Measurements from ENCODE around the gene FRMD8. TPM values are rescaled to one million over a fixed set of nuclear protein-coding genes. Genes with fewer than 3 reads are reported as not detected.

FRMD8 gene
- total RNA-seq, 1 donor from 2014 or later, result 8.2 TPM

DNA sequence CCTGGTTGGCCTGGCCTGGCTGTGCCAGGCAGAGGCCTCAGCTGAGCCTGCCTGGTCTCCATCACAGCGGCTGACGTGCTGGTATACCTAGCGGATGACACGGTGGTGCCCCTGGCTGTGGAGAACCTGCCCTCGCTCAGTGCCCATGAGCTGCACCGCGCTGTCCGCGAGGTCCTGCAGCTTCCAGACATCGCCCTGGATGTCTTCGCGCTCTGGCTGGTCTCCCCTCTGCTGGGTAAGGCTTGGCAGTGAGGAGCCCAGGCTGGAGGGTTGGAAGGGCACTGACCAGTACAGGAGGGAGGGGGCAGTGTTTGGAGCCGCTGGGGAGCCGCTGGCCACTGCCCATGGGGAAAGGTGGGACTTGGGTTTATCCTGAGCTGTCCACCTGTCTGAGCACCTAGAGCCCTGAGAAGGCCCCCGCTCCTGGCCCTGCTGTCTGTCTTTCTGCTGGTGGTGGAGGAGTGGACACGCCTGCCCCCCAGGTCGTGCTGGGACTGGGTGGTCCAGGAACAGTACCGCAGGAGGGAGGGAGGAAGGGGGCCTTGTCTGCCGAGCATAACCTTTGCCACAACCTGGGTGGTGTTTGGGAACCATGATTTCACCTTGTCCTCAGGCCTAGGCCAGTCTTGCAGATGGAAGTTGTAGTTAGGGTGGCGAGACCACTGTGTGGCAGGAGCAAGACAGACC, 3.0 kb downstream of the FRMD8 start:
- DNase-seq (ENCODE audit: missing footprints) (peak; percentile 46), ATAC-seq (no peak)
- intact Hi-C loops (cut with DNase I), result no loop called here

DNA sequence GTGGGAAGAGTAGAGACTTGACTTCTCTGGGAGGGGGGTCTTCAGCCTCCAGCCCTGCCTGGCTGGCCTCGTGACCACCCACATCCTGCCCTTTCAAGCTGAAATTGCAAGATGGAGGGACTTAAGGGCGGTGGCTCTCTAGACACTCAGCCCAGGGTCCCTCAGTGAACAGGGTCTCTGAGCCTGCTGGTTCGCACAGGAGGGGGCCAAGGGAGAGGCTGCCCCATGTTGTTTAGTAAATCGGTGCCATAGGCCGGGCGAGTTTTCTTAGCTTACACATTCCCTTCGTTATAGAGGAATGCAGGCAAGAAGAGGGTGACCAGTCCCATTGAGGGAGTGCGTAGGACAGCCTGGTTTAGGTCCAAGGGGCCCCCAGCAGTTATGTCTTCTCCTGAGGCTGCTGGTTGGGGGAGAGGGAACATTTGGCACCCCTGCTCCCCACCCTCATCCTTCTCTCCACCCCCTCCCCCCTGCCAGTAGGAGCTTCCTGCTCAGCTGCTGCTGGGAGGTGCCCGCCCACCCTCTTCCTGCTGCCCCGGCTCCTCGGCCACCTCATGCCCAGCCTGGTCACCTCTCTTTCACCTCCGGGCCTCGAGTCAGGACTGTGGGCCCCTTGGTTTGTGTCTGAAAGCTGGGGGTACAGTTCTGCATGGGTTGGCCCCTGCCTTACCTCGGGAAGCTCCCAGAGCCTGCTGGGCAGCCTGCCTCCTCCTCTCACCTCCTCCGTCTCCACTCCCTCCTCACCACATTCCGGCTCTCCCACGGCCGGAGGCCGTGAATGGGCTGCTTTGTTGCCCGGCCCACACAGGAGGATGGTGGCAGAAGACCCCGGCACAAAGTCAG, 3.9 kb downstream of the FRMD8 start:
- intact Hi-C loops (cut with DNase I), result loop anchor here (2.0 kb wide), 1 partner anchor 14 kb away; no protein-coding TSS in a partner anchor
- DNase-seq (ENCODE audit: missing footprints), result peak; percentile 59
- ATAC-seq, result no peak

DNA sequence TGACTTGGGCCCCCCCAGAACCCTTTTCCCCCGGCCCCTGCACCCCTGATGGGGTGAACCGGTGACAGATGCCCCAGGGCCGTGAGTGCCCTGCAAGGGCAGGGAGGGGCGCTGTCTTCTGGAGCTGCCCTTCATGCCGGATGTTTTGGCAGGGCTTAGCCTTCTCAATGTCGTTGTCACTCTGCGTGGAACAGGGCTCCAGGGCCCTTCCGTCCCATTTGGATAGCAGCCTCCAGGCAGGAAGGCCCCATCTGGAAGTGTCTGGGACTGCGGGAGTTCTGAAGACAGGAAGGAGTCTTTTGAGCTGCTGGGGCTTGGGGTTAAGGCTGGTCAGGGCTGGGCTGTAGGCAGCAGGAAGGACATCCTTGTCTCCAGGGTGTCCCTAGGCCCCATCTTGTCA, 4.6 kb downstream of the FRMD8 start:
- intact Hi-C loops (cut with DNase I), result loop anchor here (2.0 kb wide), 1 partner anchor 14 kb away; no protein-coding TSS in a partner anchor
- ATAC-seq (peak; percentile 37), DNase-seq (ENCODE audit: missing footprints) (peak; percentile 30)

DNA sequence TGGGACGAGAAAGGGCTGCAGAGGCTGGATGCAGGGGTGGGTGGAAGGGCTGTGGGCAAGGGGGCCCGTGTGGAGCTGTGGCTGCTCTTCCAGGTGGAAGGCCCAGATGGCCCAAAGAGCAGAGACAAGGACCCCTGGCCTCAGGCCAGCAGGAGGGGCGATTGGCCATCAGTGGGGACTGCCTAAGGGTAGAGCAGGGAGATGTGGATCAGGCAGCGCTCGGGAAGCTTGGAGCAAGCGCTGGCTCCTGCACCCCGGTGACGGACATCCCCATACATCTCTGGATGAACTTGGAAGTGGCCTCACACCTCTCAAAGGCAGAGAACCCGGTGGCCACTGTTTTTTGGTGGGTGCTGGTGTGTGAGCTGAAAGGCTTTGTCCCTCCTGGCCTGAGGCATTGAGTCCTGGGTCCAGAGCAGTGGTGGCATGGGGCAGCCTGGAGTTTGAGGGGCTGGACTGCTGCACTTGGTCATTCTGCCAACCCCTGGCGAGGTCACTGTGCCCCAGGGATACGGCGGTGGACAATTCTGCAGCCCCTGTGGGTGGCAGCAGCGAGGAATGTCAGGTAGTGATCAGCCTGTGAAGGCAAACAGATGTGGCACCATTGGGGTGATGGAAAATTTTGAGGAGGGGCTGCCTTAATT, 5.9 kb downstream of the FRMD8 start:
- intact Hi-C loops (cut with DNase I), result no loop called here
- ATAC-seq (no peak), DNase-seq (ENCODE audit: missing footprints) (peak; percentile 57)

DNA sequence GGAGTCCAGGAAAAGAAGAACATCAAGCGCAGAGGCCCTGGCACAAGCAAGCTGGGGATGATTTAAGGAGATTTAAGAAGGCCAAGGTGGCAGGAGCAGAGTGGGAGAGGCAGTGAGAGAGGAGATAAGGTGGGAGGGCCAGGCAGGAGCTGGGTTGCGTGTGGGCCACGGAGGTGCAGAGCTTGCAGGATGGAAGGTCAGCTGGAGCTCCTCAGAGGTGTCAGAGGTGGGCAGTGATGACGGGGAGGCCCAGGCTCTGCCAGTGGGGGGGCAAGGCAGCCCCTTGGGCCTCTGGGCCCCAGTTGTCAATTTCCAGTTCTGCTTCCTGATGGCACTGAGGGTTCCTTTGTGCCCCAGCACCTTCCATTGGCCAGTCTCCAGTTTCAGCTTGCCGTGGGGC, 6.5 kb downstream of the FRMD8 start:
- no peak for ATAC-seq
- intact Hi-C loops (cut with DNase I), result no loop called here
- DNase-seq (ENCODE audit: missing footprints), result peak; percentile 17

DNA sequence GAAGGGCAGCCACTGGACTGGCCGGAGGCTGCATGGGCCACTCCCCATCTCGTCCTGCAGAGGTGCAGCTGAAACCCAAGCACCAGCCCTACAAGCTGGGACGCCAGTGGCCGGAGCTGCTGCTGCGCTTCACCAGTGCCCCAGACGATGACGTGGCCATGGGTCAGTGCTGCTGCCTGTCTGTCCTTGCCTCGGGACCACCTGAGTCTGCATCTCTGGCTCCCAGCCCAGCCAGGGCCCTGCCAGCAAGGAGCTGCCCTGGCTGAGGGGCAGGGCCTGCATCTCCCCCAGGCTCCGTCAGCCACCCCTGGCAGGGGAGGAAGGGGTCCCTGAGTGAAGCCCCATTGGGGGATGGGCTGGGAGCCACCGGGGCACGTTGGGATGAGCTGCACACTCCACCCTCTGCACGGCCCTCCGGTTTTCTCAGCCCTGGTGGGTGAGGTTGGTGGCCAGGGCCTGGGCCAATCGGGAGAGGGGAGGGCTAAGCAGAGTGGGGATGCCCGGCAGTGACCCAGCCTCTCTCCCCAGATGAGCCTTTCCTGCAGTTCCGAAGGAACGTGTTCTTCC, 7.2 kb downstream of the FRMD8 start:
- DNase-seq (ENCODE audit: missing footprints) (peak; percentile 27), ATAC-seq (no peak)
- intact Hi-C loops (cut with DNase I), result no loop called here

DNA sequence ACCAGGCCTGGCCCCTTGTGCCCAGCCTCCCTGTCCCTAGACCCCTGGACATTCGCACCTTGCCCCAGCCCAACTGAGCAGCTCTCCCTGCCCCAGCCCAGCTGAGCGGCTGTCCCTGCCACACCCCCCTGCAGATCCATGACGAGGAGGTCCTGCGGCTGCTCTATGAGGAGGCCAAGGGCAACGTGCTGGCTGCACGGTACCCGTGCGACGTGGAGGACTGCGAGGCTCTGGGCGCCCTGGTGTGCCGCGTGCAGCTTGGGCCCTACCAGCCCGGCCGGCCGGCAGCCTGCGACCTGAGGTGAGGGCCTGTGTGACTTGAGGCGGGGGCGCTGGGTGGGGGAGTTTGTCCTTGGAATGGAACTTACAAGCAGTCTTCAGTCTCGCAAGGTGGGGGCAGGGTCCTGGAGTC, 7.7 kb downstream of the FRMD8 start:
- ATAC-seq (no peak), DNase-seq (ENCODE audit: missing footprints) (peak; percentile 56)
- intact Hi-C loops (cut with DNase I), result no loop called here

DNA sequence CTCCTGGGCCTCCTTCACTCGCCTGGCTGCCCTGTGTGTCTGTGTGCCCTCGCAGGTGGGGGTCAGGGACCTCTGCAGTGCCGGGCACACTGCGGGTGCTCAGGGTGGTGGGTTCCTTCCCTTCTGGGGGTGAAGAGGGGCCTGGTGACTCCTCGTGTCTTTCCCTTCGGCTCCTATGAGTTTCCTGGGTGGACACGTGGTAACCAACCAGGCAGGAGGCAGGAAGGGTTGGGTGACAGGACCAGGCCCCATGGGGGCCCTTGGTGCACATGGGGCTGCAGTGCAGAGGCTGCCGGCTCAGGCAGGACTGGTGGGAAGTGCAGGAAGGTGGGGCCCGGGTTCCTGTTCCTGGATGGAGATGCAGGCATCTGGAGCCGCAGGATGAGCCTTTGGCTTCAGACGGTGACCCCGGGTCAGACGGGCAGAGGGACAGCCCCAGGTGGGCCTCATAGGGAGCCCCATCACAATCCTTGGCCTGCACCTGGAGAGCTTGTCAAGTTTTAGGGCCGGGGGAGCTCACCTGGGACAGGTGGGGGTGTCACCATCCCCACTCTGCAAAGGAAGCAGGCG, 9.6 kb downstream of the FRMD8 start:
- DNase-seq (ENCODE audit: missing footprints) (no peak), ATAC-seq (no peak)
- intact Hi-C loops (cut with DNase I), result no loop called here

DNA sequence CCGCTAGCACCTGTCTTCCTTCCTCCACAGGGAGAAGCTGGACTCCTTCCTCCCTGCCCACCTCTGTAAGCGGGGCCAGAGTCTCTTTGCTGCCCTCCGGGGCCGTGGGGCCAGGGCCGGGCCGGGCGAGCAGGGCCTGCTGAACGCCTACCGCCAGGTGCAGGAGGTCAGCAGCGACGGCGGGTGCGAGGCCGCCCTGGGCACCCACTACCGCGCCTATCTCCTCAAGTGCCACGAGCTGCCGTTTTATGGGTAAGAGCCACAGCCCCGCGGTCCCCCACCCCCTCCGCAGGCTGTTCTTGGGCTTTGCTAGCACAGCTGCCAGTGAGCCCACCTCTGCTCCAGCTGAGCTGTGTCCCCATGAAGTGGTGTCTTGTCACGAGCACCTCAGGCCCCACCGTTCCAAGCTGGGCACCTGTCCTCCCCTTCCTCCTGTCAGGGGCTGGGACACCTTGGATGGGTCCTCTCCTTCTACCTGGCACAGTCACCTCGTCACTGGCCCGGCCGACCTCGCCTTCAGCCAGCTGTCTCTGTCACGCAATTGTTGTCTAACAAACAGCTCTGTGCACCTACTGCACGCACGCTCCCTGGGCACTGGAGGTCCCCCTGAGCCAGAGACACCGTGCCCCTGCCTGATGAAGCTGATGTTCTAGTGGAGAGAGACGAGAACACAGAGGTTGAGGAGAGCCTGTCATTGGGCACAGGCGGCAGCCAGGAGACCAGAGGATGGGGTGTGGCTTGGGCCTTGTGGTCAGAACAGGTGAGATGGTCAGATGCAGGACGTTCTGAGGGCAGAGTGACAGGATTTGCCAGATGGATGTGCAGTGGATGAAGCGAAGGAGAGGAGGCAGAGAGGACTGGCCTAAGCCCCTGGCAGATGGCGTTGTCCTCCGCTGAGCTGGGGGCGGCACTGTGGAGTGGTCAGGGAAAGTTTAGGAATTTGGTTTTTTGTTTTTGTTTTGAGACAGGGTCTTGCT, 10.6 kb downstream of the FRMD8 start:
- intact Hi-C loops (cut with DNase I), result no loop called here
- no peak for ATAC-seq
- DNase-seq (ENCODE audit: missing footprints), result no peak

DNA sequence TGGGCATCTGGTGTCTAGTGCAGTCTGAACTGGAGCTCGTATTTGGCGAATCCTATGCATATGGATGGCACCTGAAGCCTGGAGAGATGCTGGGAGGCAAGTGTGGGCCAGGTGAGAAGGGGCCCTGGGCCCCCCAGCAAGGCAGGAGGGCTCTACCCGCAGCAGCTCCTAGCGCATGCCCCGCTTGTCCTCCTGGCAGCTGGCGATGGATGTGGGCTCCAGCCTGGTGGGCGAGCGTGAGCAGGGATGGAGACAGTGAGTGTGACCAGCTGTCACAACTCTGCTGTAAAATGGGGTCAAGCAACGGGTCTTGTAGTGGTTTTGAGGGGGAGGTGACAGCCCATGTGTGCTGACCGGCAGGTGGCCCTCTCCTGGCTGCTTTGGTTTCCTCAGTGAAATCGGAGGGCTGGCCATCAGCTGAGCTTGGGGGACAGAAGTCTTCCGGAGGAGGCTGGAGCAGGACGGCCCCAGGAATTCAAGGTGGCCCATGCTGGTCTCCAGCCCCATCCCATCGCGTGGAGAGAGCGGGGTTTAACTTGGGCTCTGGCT, 12.0 kb downstream of the FRMD8 start:
- no peak for ATAC-seq
- intact Hi-C loops (cut with DNase I), result no loop called here

DNA sequence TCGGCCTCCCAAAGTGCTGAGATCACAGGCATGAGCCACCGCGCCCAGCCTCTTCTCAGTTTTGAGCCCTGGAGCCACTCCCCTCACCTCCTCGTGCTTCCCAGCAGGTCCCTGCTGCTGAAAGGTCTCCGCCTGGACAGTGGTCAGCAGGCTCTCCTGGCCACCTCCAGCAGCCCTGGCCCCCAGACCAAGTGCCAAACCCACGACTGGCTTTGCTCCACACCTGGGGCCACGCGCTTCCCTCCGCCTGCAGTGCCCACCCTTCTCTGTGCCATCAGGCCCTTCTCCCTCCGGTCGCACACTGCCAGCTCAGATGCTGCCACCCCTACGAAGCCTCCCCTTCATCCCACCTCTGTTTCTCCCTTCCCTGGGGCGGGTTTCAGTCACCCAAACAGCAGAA, 12.8 kb downstream of the FRMD8 start:
- intact Hi-C loops (cut with DNase I), result no loop called here
- ATAC-seq (no peak), DNase-seq (ENCODE audit: missing footprints) (no peak)

More for the DNA sequence above, 12.0 kb downstream of the FRMD8 start:
- no peak for DNase-seq (ENCODE audit: missing footprints)

DNA sequence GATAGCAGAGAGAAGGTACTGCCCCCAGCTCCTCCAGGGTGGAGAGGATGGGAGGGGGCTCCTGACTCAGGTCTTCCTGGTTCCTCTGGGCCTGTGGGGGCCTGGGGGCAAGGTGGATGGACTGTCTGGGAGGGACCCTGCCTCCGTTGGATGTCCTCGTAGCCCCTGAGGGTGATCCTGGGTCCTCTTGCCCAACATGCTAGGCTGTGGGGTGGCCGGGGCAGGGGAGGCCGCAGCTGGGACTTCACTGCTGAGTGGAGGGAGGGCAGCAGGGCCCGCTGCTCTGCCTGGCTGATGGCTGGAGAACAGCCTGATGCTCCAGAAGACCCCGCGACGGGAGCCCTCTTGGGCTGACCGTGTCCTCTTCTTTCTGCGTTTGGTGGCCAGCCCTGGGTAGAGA, 13.4 kb downstream of the FRMD8 start:
- no peak for ATAC-seq
- no peak for DNase-seq (ENCODE audit: missing footprints)
- intact Hi-C loops (cut with DNase I), result no loop called here

DNA sequence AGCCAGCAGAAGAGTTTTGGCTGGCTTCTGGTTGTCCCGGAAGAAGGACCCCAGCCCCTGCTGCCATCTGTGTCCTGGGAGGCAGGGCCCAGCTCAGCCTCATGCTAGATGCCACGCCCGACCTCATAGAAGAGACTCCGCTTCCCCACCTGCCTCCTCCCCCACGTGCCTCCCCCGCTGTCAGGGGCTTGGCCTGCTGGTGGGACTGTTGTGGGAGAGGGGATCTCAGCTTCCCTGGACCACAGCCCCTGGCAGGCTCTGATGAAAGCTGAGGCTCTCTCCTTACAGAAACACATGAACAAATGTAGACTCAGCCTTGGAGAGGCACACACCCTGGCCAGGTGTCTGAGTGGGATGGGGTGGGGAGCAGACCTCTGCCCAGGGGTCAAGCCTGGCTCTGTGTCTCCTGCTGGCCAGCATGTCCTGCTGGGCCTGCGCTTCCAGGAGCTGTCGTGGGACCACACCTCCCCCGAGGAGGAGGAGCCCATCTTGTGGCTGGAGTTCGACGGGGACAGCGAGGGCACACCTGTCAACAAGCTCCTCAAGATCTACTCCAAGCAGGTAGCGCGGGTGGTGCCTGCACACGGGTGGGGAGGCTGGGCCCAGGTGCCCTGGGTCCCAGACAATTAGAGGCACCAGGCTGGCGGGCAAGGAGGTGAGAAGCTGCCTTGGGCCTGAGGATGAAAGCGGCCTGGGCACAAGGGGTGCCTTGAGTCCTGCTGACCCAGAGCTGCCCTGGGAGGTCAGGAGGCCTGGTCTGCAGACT, 14.1 kb downstream of the FRMD8 start:
- peak; percentile 53 for DNase-seq (ENCODE audit: missing footprints)

DNA sequence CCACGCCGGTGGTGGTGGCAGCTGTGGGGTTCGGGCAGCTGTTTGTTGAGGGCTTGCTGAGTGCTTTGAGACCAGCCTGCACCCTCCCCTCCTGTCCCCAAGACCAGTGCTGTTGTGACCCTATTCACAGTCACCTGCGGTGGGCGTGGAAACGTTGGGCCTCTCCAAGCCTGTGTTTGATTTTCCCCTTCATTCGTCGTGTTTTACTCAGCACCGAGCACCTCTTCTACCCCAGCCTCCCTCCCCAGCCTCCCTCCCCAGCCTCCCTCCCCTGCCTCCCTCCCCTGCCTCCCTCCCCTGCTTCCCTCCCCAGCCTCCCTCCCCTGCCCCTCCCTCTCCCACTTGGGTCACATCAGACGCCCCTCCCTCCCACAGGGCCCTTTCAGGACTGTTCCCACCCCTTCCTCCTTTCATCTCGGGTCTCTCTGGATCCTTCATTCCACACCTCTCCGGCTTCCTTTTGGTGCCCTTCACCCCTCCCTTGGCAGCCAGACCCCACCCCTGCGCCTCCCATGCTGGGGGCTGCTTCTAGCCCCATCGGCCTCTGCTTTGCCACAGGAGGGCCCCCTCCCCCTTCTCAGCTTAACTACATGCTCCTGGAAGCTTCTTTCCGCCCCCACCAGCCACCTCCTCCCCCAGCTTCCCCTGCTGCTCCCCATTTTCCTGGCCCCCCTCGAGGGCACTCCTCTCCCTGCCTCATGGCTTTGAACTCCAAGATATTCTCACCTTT, 14.8 kb downstream of the FRMD8 start:
- intact Hi-C loops (cut with DNase I), result no loop called here
- no peak for ATAC-seq
- DNase-seq (ENCODE audit: missing footprints), result no peak

More for the DNA sequence above, 14.1 kb downstream of the FRMD8 start:
- no peak for ATAC-seq
- intact Hi-C loops (cut with DNase I), result no loop called here

DNA sequence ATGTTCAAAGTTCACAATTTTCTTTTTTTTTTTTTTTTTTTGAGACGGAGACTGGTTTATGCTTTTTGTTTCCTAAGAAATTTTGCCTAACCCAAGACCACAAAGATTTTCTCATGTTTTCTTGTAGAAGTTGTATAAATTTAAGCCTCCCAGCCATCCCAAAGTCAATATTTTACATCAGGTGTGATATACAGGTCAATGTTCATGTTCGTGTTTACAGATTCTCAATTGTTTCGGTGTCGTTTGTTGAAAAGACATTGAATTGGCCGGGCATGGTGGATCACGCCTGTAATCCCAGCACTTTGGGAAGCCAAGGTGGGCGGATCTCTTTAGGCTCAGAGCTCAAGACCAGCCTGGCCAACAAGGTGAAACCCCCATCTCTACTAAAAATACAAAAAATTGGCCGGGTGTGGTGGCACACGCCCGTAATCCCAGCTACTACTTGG, 15.4 kb downstream of the FRMD8 start:
- ATAC-seq, result no peak
- intact Hi-C loops (cut with DNase I), result no loop called here
- no peak for DNase-seq (ENCODE audit: missing footprints)

DNA sequence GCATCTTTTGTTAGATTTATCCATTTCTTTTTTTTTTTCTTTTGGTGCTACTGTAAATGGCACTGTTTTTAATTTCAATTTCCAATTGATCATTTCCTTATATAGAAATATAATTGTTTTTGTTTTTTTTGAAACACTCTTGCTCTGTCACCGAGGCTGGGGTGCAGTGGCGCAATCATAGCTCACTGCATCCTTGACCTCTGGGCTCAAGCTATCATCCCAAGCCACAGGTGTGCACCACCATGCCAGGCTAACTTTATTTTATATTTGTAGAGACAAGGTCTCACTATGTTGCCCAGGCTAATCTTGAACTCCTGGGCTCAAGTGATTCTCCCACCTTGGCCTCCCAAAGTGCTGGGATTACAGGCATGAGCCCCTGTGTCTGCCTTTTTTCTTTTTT, 16.4 kb downstream of the FRMD8 start:
- DNase-seq (ENCODE audit: missing footprints) (no peak), ATAC-seq (no peak)
- intact Hi-C loops (cut with DNase I), result no loop called here
